ENCODE results near the gene SLC2A5.

Gene SLC2A5

DNA sequence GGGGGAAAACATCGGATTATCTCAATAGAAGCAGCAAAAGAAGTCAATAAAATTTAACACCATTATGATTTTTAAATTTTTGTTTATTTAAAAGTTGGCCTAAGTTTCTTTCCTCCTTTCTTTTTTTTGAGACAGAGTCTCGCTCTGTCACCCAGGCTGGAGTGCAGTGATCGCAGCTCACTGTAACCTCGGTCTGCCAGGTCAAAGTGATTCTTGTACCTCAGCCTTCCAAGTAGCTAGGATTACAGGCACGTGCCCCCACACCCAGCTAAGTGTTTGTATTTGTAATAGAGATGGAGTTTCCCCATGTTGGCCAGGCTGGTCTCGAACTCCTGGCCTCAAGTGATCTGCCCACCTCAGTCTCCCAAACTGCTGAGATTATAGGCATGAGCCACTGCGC is 20.9 kb downstream of the SLC2A5 start:
- Histone ChIP-seq H3K79me2 (ENCODE audit: control insufficient read depth, low read length) (peaks cover 71% of the 10 kb centered on the region), H3K9me3 (ENCODE audit: control insufficient read depth, insufficient read depth, low read length) (no peaks in the 10 kb centered on the region), H3K4me2 (ENCODE audit: low read length) (no peak overlapping the region), H3F3A (ENCODE audit: control insufficient read depth, insufficient read depth) (peaks cover 25% of the 10 kb centered on the region), H4K20me1 (ENCODE audit: control insufficient read depth, insufficient read depth, low read depth, low read length) (peaks cover 13% of the 10 kb centered on the region; the same call in 1 of the 2 replicates), H3K4me3 (ENCODE audit: low read length) (no peak overlapping the region), H3K36me3 (ENCODE audit: control insufficient read depth, low read length) (peaks cover 90% of the 10 kb centered on the region), H3K4me1 (ENCODE audit: control insufficient read depth, low read length) (peaks cover 73% of the 10 kb centered on the region), H3K27ac (ENCODE audit: low read depth, low read length) (no peak overlapping the region), H3K9me2 (replicated peaks; ENCODE audit: control insufficient read depth, low read length) (no peaks in the 10 kb centered on the region), H3K27me3 (ENCODE audit: control insufficient read depth, low read length) (no peaks in the 10 kb centered on the region)
- no peak for TF ChIP-seq EZH2phosphoT487 (IDR thresholded peaks at IDR 0.05; ENCODE audit: borderline replicate concordance, low read length)
- TF ChIP-seq, protein P1, sequence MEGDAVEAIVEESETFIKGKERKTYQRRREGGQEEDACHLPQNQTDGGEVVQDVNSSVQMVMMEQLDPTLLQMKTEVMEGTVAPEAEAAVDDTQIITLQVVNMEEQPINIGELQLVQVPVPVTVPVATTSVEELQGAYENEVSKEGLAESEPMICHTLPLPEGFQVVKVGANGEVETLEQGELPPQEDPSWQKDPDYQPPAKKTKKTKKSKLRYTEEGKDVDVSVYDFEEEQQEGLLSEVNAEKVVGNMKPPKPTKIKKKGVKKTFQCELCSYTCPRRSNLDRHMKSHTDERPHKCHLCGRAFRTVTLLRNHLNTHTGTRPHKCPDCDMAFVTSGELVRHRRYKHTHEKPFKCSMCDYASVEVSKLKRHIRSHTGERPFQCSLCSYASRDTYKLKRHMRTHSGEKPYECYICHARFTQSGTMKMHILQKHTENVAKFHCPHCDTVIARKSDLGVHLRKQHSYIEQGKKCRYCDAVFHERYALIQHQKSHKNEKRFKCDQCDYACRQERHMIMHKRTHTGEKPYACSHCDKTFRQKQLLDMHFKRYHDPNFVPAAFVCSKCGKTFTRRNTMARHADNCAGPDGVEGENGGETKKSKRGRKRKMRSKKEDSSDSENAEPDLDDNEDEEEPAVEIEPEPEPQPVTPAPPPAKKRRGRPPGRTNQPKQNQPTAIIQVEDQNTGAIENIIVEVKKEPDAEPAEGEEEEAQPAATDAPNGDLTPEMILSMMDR (IDR thresholded peaks at IDR 0.05; ENCODE audit: low read depth, low read length, poor library complexity, severe bottlenecking) = no peak

- Histone ChIP-seq H3K4me3 (ENCODE audit: low read length) (no peak overlapping the region), H3K79me2 (ENCODE audit: control insufficient read depth, low read length) (peaks cover 68% of the 10 kb centered on the region), H3K4me2 (ENCODE audit: low read length) (no peak overlapping the region), H3K27me3 (ENCODE audit: control insufficient read depth, low read length) (no peaks in the 10 kb centered on the region), H3K9me3 (ENCODE audit: control insufficient read depth, insufficient read depth, low read length) (no peaks in the 10 kb centered on the region), H3F3A (ENCODE audit: control insufficient read depth, insufficient read depth) (peaks cover 32% of the 10 kb centered on the region), H3K27ac (ENCODE audit: low read depth, low read length) (no peak overlapping the region), H4K20me1 (ENCODE audit: control insufficient read depth, insufficient read depth, low read depth, low read length) (peaks cover 8% of the 10 kb centered on the region; the same call in 1 of the 2 replicates), H3K4me1 (ENCODE audit: control insufficient read depth, low read length) (peaks cover 81% of the 10 kb centered on the region), H3K36me3 (ENCODE audit: control insufficient read depth, low read length) (peaks cover 98% of the 10 kb centered on the region), H3K9me2 (replicated peaks; ENCODE audit: control insufficient read depth, low read length) (no peaks in the 10 kb centered on the region)
- TF ChIP-seq, protein P1 (IDR thresholded peaks at IDR 0.05; ENCODE audit: low read depth, low read length, poor library complexity, severe bottlenecking) = no peak
- no peak for TF ChIP-seq EZH2phosphoT487 (IDR thresholded peaks at IDR 0.05; ENCODE audit: borderline replicate concordance, low read length)
These were observed 22.4 kb downstream of the SLC2A5 start for GRCh38 chr1:9047019-9047418.

DNA sequence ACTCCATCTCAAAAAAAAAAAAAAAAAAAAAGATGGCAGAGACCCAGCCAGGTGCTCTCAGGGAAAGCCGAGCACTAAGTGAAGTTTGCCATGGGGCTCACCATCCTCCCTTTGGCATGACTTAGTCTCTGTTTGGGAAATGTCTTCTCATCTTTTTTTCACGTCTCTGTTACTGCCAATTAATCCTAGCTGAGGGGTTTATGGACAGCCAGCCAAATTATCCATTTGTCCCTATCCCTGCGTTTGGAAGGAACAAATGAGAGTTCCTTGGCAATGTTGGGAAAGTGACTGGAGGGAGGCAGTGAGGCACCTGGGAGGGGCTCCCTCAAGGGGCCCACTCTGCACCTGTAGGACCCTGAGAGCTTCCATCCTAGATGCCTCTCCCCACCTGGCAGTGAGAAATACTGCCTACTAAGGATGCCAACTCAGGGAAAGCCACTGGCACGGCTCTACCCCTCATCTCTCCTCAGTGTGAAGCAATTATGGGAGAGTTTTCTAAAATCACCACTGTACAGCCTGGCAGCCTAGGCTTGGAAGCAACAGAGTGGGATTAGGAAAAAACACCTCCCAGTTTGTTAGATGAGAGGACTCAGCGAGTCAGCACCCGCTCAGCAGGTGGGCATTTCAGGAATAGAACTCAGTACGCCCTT is 23.4 kb downstream of the SLC2A5 start:
- H3K9me2 ChIP-seq (replicated peaks; ENCODE audit: control insufficient read depth, low read length) = no peaks in the 10 kb centered on the region
- no peaks in the 10 kb centered on the region for H3K9me3 ChIP-seq (ENCODE audit: control insufficient read depth, insufficient read depth, low read length)
- H3K36me3 ChIP-seq (ENCODE audit: control insufficient read depth, low read length) = peaks cover 98% of the 10 kb centered on the region
- peak overlapping the region; percentile 10; the same call in 1 of the 2 replicates for H3K4me2 ChIP-seq (ENCODE audit: low read length)
- peaks cover 31% of the 10 kb centered on the region for H3F3A ChIP-seq (ENCODE audit: control insufficient read depth, insufficient read depth)
- H4K20me1 ChIP-seq (ENCODE audit: control insufficient read depth, insufficient read depth, low read depth, low read length) = 0 out of 2 replicates have a peak, but pooled peaks cover 6% of the 10 kb centered on the region
- H3K79me2 ChIP-seq (ENCODE audit: control insufficient read depth, low read length) = peaks cover 58% of the 10 kb centered on the region
- peaks cover 83% of the 10 kb centered on the region for H3K4me1 ChIP-seq (ENCODE audit: control insufficient read depth, low read length)
- no peak overlapping the region for H3K27ac ChIP-seq (ENCODE audit: low read depth, low read length)
- TF ChIP-seq, protein P1 (IDR thresholded peaks at IDR 0.05; ENCODE audit: low read depth, low read length, poor library complexity, severe bottlenecking) = no peak
- TF ChIP-seq EZH2phosphoT487 (IDR thresholded peaks at IDR 0.05; ENCODE audit: borderline replicate concordance, low read length) = no peak
- H3K27me3 ChIP-seq (ENCODE audit: control insufficient read depth, low read length) = no peaks in the 10 kb centered on the region
- no peak overlapping the region for H3K4me3 ChIP-seq (ENCODE audit: low read length)

Measured in DOHH2 (cell line).